B cell (primary cell): Measurements from ENCODE around the gene BTG3. TPM values are rescaled to one million over a fixed set of nuclear protein-coding genes. Genes with fewer than 3 reads are reported as not detected.

Experiments used
- ATAC-seq: fragments of 200-7000 bp; cut with Tn5 transposase; one replicate; pipeline ENCODE4 v1.10.0; 2021; ENCODE audit warnings: low read depth, mild to moderate bottlenecking, moderate number of reproducible peaks, moderate library complexity
- CTCF ChIA-PET: fragments of 350-600 bp; sonication (Branson Sonifier 250); formaldehyde crosslinking; loops from one replicate; lab custom pipeline; 2021; ENCODE audit warnings: antibody characterized with exemption, inconsistent platforms; lab: Charles Lee
- POLR2A ChIA-PET: fragments of 350-600 bp; sonication (Branson Sonifier 250); formaldehyde crosslinking; loops from one replicate; lab custom pipeline; 2021; ENCODE audit warnings: antibody characterized with exemption; lab: Charles Lee
- DNase-seq: peaks from one replicate; pipeline ENCODE4 v3.0.0; 2013
- H2AFZ ChIP-seq: 2 replicates; pipeline ENCODE4 v1.6.1; 2012; ENCODE audit warnings: mild to moderate bottlenecking, low read depth, low read length; ENCODE audit not compliant: insufficient read depth, poor library complexity, severe bottlenecking
- H3K27ac ChIP-seq, 2 donors: 1 replicate in 1 of 2; 2 replicates in 1 of 2; pipeline ENCODE4 v1.5.1; 2012 to 2013; ENCODE audit warnings: low read length in 2 of 2, mild to moderate bottlenecking in 2 of 2, moderate library complexity in 1 of 2
- H3K27me3 ChIP-seq, 4 experiments: fragments of 200-600 bp in 1 of 4; sonication (generic) in 1 of 4; replicated peaks in 1 of 4; 1 replicate in 2 of 4; 2 replicates in 2 of 4; pipeline versions ENCODE4 v1.6.1 to v1.7.0; 2013 to 2016; ENCODE audit warnings: low read length in 3 of 4, mild to moderate bottlenecking in 2 of 4, mixed read lengths in 1 of 4, moderate library complexity in 1 of 4; ENCODE audit not compliant: insufficient read depth in 4 of 4, control insufficient read depth in 3 of 4; ENCODE audit errors: control extremely low read depth in 1 of 4
- H3K36me3 ChIP-seq, 2 experiments: replicated peaks in 1 of 2; 1 replicate in 1 of 2; 2 replicates in 1 of 2; pipeline versions ENCODE4 v1.6.1 to v1.7.1; 2013; ENCODE audit warnings: low read length in 1 of 2; ENCODE audit not compliant: insufficient read depth in 2 of 2, control insufficient read depth in 1 of 2; ENCODE audit errors: control extremely low read depth in 1 of 2, extremely low read depth in 1 of 2
- H3K4me1 ChIP-seq, 2 donors: fragments of 200-600 bp in 1 of 2; sonication (generic) in 1 of 2; 1 replicate in 1 of 2; 2 replicates in 1 of 2; pipeline versions ENCODE4 v1.5.1 to v1.6.1; 2013 to 2017; ENCODE audit warnings: low read length in 2 of 2; ENCODE audit not compliant: control insufficient read depth in 2 of 2, insufficient read depth in 2 of 2
- H3K4me2 ChIP-seq: replicated peaks from 2 replicates; pipeline ENCODE3; 2012; ENCODE audit warnings: mild to moderate bottlenecking, low read depth, low read length; ENCODE audit not compliant: poor library complexity, severe bottlenecking
- H3K4me3 ChIP-seq, 5 experiments: fragments of 200-600 bp in 1 of 5; sonication (generic) in 1 of 5; 1 replicate in 3 of 5; 2 replicates in 2 of 5; pipeline versions ENCODE4 v1.5.1 to v1.7.0; 2011 to 2016; ENCODE audit warnings: low read length in 4 of 5, mild to moderate bottlenecking in 4 of 5, low read depth in 2 of 5, control low read depth in 1 of 5, moderate library complexity in 1 of 5; ENCODE audit not compliant: insufficient read depth in 1 of 5; ENCODE audit errors: control extremely low read depth in 1 of 5, extremely low read depth in 1 of 5
- H3K79me2 ChIP-seq: fragments of 200-600 bp; sonication (generic); one replicate; pipeline ENCODE4 v1.6.0; 2016; ENCODE audit warnings: low read length; ENCODE audit not compliant: control insufficient read depth, insufficient read depth
- H3K9ac ChIP-seq: fragments of 200-600 bp; sonication (generic); 2 replicates; pipeline ENCODE4 v1.6.1; 2017; ENCODE audit warnings: mild to moderate bottlenecking, low read length, moderate library complexity
- H3K9me3 ChIP-seq, 3 donors: one replicate each; pipeline versions ENCODE4 v1.6.1 to v1.7.1; 2013; ENCODE audit warnings: low read length in 2 of 3; ENCODE audit not compliant: control insufficient read depth in 2 of 3, insufficient read depth in 1 of 3; ENCODE audit errors: control extremely low read depth in 1 of 3
- H4K20me1 ChIP-seq: 2 replicates; pipeline ENCODE4 v1.6.0; 2012; ENCODE audit warnings: mild to moderate bottlenecking, low read length; ENCODE audit not compliant: insufficient read depth, control insufficient read depth, poor library complexity, severe bottlenecking
- H3K27ac Mint-ChIP-seq: one replicate; pipeline ENCODE4 v1.8.0; 2021; ENCODE audit warnings: mixed read lengths
- H3K27me3 Mint-ChIP-seq: one replicate; pipeline ENCODE4 v1.8.0; 2021; ENCODE audit warnings: mixed read lengths
- H3K4me1 Mint-ChIP-seq: one replicate; pipeline ENCODE4 v1.8.0; 2021; ENCODE audit warnings: mixed read lengths
- H3K4me3 Mint-ChIP-seq: one replicate; pipeline ENCODE4 v1.8.0; 2021; ENCODE audit warnings: mixed read lengths
- H3K9me3 Mint-ChIP-seq: one replicate; pipeline ENCODE4 v1.8.0; 2022; ENCODE audit warnings: mixed read lengths; ENCODE audit not compliant: insufficient read depth
- EZH2 ChIP-seq: IDR thresholded peaks from 2 replicates; pipeline ENCODE4 v1.6.1; 2012; ENCODE audit warnings: borderline replicate concordance, low read depth, mild to moderate bottlenecking, moderate library complexity, low read length; ENCODE audit not compliant: insufficient read depth, poor library complexity, severe bottlenecking
- WGBS: methylation state at CpG from one replicate; pipeline ENCODE4 v1.1.5; 2013; ENCODE audit warnings: missing lambda C conversion rate; ENCODE audit not compliant: insufficient coverage; 5-methylcytosine and 5-hydroxymethylcytosine counted together
- intact Hi-C: fragments of 100-400 bp; cut with micrococcal nuclease; formaldehyde crosslinking; loops from one replicate; pipeline ENCODE4 v1.10.0; 2022
- polyA plus RNA-seq: library from polyadenylated mRNA; depleted of rRNA; stranded (reverse); fragments of >200 nt; gene quantifications from 2 replicates; pipeline ENCODE4 v1.2.3, GENCODE V29; 2012
- total RNA-seq, 2 donors: library from RNA; stranded (reverse); fragments of 120-200 nt in 1 of 2; gene quantifications; 1 replicate in 1 of 2; 2 replicates in 1 of 2; pipeline versions ENCODE4 v1.2.3 to v1.2.4, GENCODE V29; 2013 to 2022
- TF ChIP-seq, protein P1 (sequence below): fragments of 200-600 bp; IDR thresholded peaks from one replicate; pipeline ENCODE4 v1.8.0; 2022; ENCODE audit warnings: antibody characterized with exemption, mild to moderate bottlenecking

The BTG3 gene
- total and polyA plus RNA-seq, 2 donors (not counting 1 experiment from before 2014, with no cell fraction given) = 11.8 to 14.9 TPM

DNA sequence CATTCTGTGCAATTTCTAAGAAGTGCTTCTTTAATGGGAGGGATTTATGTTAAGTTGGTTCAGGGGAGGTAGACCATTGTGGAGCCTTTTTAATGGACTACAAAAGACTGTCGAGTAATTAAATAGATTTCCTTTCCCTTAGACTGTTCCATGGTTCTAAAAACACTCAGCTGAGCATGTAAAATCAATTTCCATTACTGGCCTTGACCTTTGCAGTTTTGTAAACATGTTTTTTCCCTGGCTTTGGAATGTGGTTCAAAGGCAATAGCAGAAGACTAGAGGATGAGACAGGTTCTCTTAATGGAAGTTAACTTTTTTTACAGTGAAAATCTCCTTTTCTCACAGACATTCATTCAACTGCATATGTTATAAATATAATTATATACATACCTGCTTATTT, 37.6 kb upstream of the BTG3 start:
- ChIA-PET CTCF (interaction anchor here (0.9 to 1.1 kb wide), 2 partner anchors 10 to 33 kb away, joined by 3 read pairs; no protein-coding TSS in a partner anchor), POLR2A (no interaction called here)
- H3K27me3 ChIP-seq = no peaks in the 10 kb centered on the region
- H3K79me2 ChIP-seq = no peaks in the 10 kb centered on the region
- H3K9me3 ChIP-seq = no peaks in the 10 kb centered on the region
- WGBS = no CpG with 5 or more reads among the region's 1 CpG
- H3K4me1 Mint-ChIP-seq = no peaks in the 10 kb centered on the region
- TF ChIP-seq, protein P1, sequence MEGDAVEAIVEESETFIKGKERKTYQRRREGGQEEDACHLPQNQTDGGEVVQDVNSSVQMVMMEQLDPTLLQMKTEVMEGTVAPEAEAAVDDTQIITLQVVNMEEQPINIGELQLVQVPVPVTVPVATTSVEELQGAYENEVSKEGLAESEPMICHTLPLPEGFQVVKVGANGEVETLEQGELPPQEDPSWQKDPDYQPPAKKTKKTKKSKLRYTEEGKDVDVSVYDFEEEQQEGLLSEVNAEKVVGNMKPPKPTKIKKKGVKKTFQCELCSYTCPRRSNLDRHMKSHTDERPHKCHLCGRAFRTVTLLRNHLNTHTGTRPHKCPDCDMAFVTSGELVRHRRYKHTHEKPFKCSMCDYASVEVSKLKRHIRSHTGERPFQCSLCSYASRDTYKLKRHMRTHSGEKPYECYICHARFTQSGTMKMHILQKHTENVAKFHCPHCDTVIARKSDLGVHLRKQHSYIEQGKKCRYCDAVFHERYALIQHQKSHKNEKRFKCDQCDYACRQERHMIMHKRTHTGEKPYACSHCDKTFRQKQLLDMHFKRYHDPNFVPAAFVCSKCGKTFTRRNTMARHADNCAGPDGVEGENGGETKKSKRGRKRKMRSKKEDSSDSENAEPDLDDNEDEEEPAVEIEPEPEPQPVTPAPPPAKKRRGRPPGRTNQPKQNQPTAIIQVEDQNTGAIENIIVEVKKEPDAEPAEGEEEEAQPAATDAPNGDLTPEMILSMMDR = no peak
- TF ChIP-seq EZH2 = no peak
- no peak overlapping the region for H3K4me3 Mint-ChIP-seq
- DNase-seq (no peak), ATAC-seq (no peak)
- no peak overlapping the region for H3K4me2 ChIP-seq
- H3K27ac Mint-ChIP-seq = no peak overlapping the region
- no peak overlapping the region for H3K9ac ChIP-seq
- no peak overlapping the region for H2AFZ ChIP-seq
- H3K27me3 Mint-ChIP-seq = peaks cover 17% of the 10 kb centered on the region
- no peaks in the 10 kb centered on the region for H3K4me1 ChIP-seq
- no peak overlapping the region for H3K4me3 ChIP-seq
- intact Hi-C loops = no loop called here
- H3K9me3 Mint-ChIP-seq = no peaks in the 10 kb centered on the region
- H3K27ac ChIP-seq = no peak overlapping the region
- no peaks in the 10 kb centered on the region for H3K36me3 ChIP-seq
- H4K20me1 ChIP-seq = no peaks in the 10 kb centered on the region

- Mint-ChIP-seq H3K4me1 (no peaks in the 10 kb centered on the region), H3K27me3 (peaks cover 17% of the 10 kb centered on the region), H3K27ac (no peak overlapping the region), H3K9me3 (no peaks in the 10 kb centered on the region), H3K4me3 (no peak overlapping the region)
- H4K20me1 ChIP-seq = no peaks in the 10 kb centered on the region
- no peaks in the 10 kb centered on the region for H3K27me3 ChIP-seq
- ATAC-seq (no peak), DNase-seq (no peak)
- H3K36me3 ChIP-seq = no peaks in the 10 kb centered on the region
- WGBS = 93% methylated on average over 4 of the region's 4 CpGs
- H3K9ac ChIP-seq = no peak overlapping the region
- TF ChIP-seq EZH2 = no peak
- TF ChIP-seq, protein P1 = no peak
- H3K4me3 ChIP-seq = no peak overlapping the region
- POLR2A ChIA-PET = no interaction called here
- H3K4me2 ChIP-seq = no peak overlapping the region
- intact Hi-C loops = no loop called here
- no peaks in the 10 kb centered on the region for H3K79me2 ChIP-seq
- H2AFZ ChIP-seq = no peak overlapping the region
- CTCF ChIA-PET = no interaction called here
- no peaks in the 10 kb centered on the region for H3K4me1 ChIP-seq
- no peak overlapping the region for H3K27ac ChIP-seq
- no peaks in the 10 kb centered on the region for H3K9me3 ChIP-seq
Measured at GRCh38 chr21:17646790-17647189, 34.1 kb upstream of the BTG3 start.
